Trophoblast cell (in vitro differentiated cells and primary cell): ENCODE results near the gene EEIG1.

ENCODE experiments used
- DNase-seq, 2 donors: peaks; one replicate each; pipeline ENCODE4 v3.0.0-alpha.2; 2016
- H2AFZ ChIP-seq: 2 replicates; pipeline ENCODE4 v1.6.1; 2013; ENCODE audit warnings: low read length, moderate library complexity, mild to moderate bottlenecking; ENCODE audit not compliant: insufficient read depth, poor library complexity
- H2AK5ac ChIP-seq: 2 replicates; pipeline ENCODE4 v1.6.1; 2013; ENCODE audit warnings: mild to moderate bottlenecking, low read length
- H2BK120ac ChIP-seq: 2 replicates; pipeline ENCODE4 v1.6.1; 2013; ENCODE audit warnings: low read length, mild to moderate bottlenecking, moderate library complexity; ENCODE audit not compliant: insufficient read depth, poor library complexity
- H2BK12ac ChIP-seq: 2 replicates; pipeline ENCODE4 v1.6.1; 2013; ENCODE audit warnings: mild to moderate bottlenecking, low read length, moderate library complexity
- H2BK5ac ChIP-seq: 2 replicates; pipeline ENCODE4 v1.6.1; 2013; ENCODE audit warnings: low read length, low read depth, moderate library complexity, mild to moderate bottlenecking; ENCODE audit not compliant: poor library complexity
- H3K14ac ChIP-seq: 2 replicates; pipeline ENCODE4 v1.6.1; 2013; ENCODE audit warnings: mild to moderate bottlenecking, low read length
- H3K18ac ChIP-seq: 2 replicates; pipeline ENCODE4 v1.6.1; 2013; ENCODE audit warnings: mild to moderate bottlenecking, low read length
- H3K23ac ChIP-seq: 2 replicates; pipeline ENCODE4 v1.6.1; 2013; ENCODE audit warnings: low read length
- H3K27ac ChIP-seq: 2 replicates; pipeline ENCODE4 v1.5.1; 2013; ENCODE audit warnings: low read depth, mild to moderate bottlenecking, inconsistent platforms, low read length, moderate library complexity
- H3K27me3 ChIP-seq: 2 replicates; pipeline ENCODE4 v1.6.1; 2013; ENCODE audit warnings: inconsistent platforms, mild to moderate bottlenecking, low read length, moderate library complexity; ENCODE audit not compliant: insufficient read depth
- H3K36me3 ChIP-seq, 2 experiments: 1 replicate in 1 of 2; 2 replicates in 1 of 2; pipeline ENCODE4 v1.6.1; 2013; ENCODE audit warnings: low read length in 2 of 2, mild to moderate bottlenecking in 2 of 2, moderate library complexity in 1 of 2; ENCODE audit not compliant: insufficient read depth in 2 of 2, control insufficient read depth in 1 of 2
- H3K4ac ChIP-seq: 2 replicates; pipeline ENCODE4 v1.6.1; 2013; ENCODE audit warnings: low read depth, mild to moderate bottlenecking, low read length, moderate library complexity
- H3K4me1 ChIP-seq, 2 experiments: 1 replicate in 1 of 2; 2 replicates in 1 of 2; pipeline ENCODE4 v1.6.1; 2013; ENCODE audit warnings: low read length in 2 of 2, mild to moderate bottlenecking in 2 of 2, moderate library complexity in 1 of 2; ENCODE audit not compliant: insufficient read depth in 2 of 2, control insufficient read depth in 1 of 2
- H3K4me2 ChIP-seq: 2 replicates; pipeline ENCODE4 v1.6.1; 2013; ENCODE audit warnings: inconsistent platforms, mild to moderate bottlenecking, low read length, moderate library complexity
- H3K4me3 ChIP-seq: 2 replicates; pipeline ENCODE4 v1.5.1; 2013; ENCODE audit warnings: mild to moderate bottlenecking, low read depth, low read length, inconsistent platforms
- H3K79me1 ChIP-seq: one replicate; pipeline ENCODE4 v1.6.1; 2013; ENCODE audit warnings: low read length
- H3K79me2 ChIP-seq: 2 replicates; pipeline ENCODE4 v1.6.1; 2013; ENCODE audit warnings: low read length, mild to moderate bottlenecking; ENCODE audit not compliant: control insufficient read depth, insufficient read depth, poor library complexity
- H3K9ac ChIP-seq: 2 replicates; pipeline ENCODE4 v1.6.1; 2013; ENCODE audit warnings: mild to moderate bottlenecking, low read length
- H3K9me3 ChIP-seq: 2 replicates; pipeline ENCODE4 v1.6.1; 2013; ENCODE audit warnings: low read depth, mild to moderate bottlenecking, control low read depth, inconsistent platforms, low read length; ENCODE audit not compliant: insufficient read depth
- H4K12ac ChIP-seq: 2 replicates; pipeline ENCODE4 v1.6.1; 2013; ENCODE audit warnings: low read depth, mild to moderate bottlenecking, low read length, moderate library complexity
- H4K8ac ChIP-seq: 2 replicates; pipeline ENCODE4 v1.6.1; 2013; ENCODE audit warnings: low read depth, mild to moderate bottlenecking, low read length, moderate library complexity
- H4K91ac ChIP-seq: one replicate; pipeline ENCODE4 v1.6.1; 2013; ENCODE audit warnings: low read depth, mild to moderate bottlenecking, low read length, moderate library complexity
- WGBS: extraction: QIAGEN DNeasy Blood & Tissue Kit; methylation state at CpG from one replicate; pipeline ENCODE4 v1.1.7; 2013; ENCODE audit warnings: missing lambda C conversion rate; ENCODE audit not compliant: insufficient read length, insufficient coverage; ENCODE audit errors: extremely low coverage; 5-methylcytosine and 5-hydroxymethylcytosine counted together

The EEIG1 gene

GRCh38 chr9:127931092-127931881 is 49.5 kb downstream of the EEIG1 start:
- H3K14ac ChIP-seq, result no peak overlapping the region
- no peak overlapping the region for H3K4ac ChIP-seq
- H3K9ac ChIP-seq, result no peak overlapping the region
- DNase-seq, result peak; percentile 52 to 68
- H2AFZ ChIP-seq, result peak overlapping the region; percentile 18
- no CpG with 5 or more reads among the region's 18 CpGs for WGBS
- H3K79me1 ChIP-seq, result peaks cover 5% of the 10 kb centered on the region
- no peak overlapping the region for H4K91ac ChIP-seq
- H3K23ac ChIP-seq, result no peak overlapping the region
- H3K27me3 ChIP-seq, result peaks cover 13% of the 10 kb centered on the region
- H3K9me3 ChIP-seq, result peaks cover 5% of the 10 kb centered on the region
- H2BK5ac ChIP-seq, result no peak overlapping the region
- H4K12ac ChIP-seq, result no peak overlapping the region
- no peak overlapping the region for H3K18ac ChIP-seq
- H3K4me2 ChIP-seq, result peak overlapping the region; percentile 73
- no peak overlapping the region for H2BK12ac ChIP-seq
- no peak overlapping the region for H3K4me3 ChIP-seq
- peak overlapping the region; percentile 16 for H2AK5ac ChIP-seq
- H3K79me2 ChIP-seq, result no peaks in the 10 kb centered on the region
- peaks cover 10 to 13% of the 10 kb centered on the region in 2 experiments for H3K36me3 ChIP-seq
- peaks cover 14 to 31% of the 10 kb centered on the region in 2 experiments for H3K4me1 ChIP-seq
- H2BK120ac ChIP-seq, result no peak overlapping the region
- H4K8ac ChIP-seq, result peak overlapping the region; percentile 36
- no peak overlapping the region for H3K27ac ChIP-seq
